ENCODE measurements around the gene PLCB3. TPM values are rescaled to one million over a fixed set of nuclear protein-coding genes. Genes with fewer than 3 reads are reported as not detected.
"Not testable (repeated sequence)": the region's sequence is repeated elsewhere in the genome, so short reads cannot be mapped to it uniquely, and the experiment has no call there.

The PLCB3 gene
- polyA plus RNA-seq, 5 donors = 15.7 to 25.9 (median 18.7) TPM

GRCh38 chr11:64234647-64235379 is 16.5 kb upstream of the PLCB3 start:
- no peak for DNase-seq

- no peak for DNase-seq
Measured at GRCh38 chr11:64235437-64236161, 15.7 kb upstream of the PLCB3 start.

DNA sequence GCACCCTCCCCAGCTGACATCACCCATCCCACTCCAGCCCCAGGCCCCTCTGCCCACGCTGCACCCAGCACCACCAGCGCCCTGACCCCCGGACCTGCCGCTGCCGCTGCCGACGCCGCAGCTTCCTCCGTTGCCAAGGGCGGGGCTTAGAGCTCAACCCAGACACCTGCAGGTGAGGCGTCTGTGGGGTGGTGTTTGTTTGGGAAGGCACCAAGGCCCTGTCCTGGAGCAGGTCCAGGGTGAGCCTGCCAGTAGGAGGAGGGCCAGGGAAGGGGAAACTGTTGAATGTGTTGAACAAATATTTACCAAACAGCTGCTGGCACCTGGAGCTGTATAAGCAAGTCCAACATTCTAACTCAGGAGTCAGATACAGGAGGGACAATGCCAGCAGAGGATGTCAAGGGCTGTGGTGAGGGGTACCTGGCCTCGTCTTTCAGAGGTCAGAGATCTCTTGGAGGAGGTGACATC is 13.8 kb upstream of the PLCB3 start:
- DNase-seq = no peak

DNA sequence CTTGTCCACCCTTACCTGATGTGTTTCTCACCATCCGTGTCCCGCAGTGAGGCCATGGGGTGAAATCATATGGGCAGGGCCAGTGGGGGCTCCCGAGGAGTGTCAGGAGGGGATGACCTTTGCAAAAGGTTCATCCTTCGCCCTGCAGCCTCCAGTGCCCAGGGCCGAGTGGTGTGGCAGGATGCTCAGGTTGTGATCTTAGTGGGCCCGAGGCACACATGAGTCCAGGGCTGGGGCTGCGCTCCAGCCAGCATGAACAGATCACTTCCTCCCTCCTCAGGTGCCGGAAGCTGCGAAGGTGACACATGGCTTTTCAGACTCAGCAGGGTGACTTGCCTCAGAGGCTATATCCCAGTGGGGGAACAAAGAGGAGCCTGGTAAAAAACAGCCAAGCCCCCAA is 13.3 kb upstream of the PLCB3 start:
- no peak for DNase-seq

DNA sequence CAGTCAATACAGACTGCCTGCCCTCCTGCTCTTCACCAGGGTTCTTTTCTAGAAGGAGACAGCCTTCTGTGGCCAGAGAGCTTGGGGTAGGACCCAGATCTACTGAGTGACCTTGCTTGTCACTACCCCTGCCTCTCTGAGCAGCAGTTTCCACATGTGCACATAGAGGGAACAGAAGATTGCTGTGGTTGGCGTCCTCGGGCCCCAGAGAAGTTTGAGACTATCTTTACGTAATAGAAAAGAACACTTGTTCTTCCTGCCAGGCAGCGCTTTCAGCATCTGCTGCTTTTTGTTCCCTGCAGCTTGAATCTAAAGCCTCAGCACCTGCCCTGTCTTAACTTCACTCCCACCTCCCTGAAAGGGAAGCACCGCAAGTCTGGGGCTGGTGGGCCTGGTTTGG is 12.3 kb upstream of the PLCB3 start:
- DNase-seq = no peak

DNA sequence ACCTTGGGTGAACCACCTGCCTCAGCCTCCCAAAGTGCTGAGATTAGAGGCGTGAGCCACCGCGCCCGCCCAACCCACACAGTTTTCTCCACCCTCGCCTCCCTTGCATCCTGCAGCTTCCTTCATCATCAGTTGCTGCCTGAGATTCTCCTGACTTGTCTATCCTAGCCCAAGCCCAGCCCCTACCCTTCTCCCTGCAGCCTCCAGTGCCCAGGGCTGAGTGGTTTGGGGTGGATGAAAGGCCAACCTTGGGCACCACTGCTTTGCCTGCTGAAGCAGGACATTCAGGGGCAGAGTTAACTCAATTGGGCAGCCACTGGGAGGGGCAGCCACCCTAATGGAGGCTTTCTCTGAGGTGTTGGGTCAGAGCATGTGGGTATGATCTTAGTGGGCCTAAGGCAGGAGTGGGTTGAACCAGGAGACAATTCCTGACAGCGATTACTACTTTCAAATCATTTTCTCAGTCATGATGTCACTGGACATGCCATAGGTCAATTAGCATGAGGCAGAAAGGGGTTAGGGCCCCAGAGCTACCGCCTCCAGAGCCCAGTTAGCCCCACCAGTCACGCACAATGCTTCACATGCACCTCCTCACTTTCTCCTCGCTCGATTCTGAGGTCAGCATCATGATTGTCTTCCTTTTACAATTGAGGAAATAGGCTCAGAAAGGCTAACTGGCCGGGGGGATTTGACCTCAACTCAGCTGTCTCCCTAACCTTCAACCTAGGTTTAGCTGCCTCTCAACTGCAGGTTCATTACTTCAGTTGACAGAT is 11.5 kb upstream of the PLCB3 start:
- DNase-seq = no peak

DNA sequence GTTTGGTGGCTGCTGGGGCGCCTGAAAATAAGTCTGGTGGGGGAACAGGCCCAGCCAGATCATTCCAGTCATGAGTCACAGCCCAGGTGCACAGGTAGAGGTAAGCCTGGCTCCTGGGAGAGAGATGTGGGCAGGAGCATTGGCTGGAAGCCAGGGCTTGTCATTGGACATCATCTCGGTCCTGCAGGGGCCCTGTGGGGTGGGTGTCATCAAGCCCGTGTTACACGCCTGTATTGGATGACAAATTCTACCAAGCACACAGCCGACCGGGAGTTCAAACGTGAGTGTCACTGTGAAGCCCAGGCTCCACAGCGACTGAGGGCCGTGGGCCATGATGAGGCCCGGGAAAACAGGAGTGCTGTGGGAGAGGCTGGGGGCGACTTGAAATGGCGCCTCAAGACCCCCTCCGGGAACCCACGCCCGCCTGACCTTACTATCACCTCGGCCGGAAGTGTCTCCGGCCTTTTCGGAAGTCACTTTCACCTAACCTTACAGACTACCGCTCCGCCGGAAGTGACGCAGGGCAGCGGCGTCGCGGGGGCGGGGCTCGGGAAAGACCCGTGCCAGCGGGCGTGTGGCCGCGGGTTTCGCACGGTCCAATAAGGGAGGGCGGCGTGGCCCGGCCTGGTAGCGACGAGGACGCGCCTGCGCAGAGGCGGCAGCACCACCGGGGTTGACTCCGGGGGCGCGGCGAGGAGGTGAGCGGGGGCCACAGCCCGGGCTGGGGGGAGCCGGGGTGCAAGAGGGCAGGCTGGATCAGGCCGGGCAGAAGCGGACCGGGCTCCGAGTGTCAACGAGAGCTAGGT is 10.7 kb upstream of the PLCB3 start, which contains the start of gene FKBP2:
Gene FKBP2, plus strand, starts transcription at position 661 of the 806 bp plus-strand sequence. CDS start 1,293 bp downstream, outside the sequence.
- DNase-seq = peak; percentile 98 to 99

DNA sequence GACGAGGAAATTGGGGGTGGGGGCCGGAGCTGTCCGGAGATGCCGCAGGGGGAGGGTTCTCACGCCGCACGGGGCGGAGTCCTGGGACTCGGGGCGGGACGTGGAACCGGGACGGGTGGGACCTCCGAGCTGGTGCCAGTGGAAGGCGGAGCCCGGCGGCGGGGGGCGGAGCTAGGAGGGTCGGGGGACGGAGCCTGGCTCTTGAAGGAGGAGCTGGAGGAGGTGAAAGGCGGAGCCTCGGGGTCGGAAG is 10.2 kb upstream of the PLCB3 start:
- DNase-seq = peak; percentile 100

DNA sequence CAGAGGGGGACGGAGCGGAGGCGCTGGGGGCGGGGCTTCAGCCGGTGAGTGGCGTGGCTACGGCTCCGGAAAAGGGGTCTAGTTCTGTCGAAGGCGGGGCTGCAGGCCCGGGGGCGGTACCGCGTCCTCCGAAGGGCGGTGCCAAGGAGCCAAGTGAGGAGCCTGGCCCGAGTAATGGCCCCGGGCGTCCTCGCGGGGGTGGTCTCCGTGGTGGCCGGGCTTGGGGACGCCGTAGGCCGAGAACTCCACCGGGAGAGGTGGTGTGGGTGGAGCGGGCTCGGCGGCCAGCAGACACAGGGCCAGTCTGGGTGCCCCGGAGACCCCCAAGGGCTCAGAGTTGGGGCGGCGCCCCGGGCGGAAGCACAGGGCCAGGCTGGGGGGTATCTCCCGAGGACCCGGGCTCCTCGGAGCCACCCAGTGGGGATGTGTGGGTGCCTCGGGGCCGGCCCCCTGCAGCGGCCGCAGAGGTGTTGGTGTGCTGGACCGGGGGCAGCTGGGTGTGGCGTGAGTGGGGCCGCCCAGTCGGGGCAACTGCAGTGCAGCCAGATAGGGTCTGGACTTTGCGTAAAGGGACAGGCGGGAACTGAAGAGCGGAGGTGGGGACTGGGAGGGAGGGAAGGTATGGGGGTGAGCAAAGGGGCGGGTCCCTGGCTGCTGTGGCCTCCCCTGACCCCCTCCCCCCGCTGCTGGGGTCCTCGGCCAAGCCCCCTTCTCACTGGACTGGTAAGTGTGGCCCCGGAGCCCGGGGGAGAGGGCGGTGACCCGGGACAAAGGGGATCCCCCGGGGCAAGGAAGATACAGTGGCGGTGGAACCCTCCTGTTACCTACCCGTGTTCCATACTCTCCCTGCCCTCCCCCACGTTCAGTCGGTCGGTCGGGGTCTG is 9.6 kb upstream of the PLCB3 start:
- no peak for DNase-seq

DNA sequence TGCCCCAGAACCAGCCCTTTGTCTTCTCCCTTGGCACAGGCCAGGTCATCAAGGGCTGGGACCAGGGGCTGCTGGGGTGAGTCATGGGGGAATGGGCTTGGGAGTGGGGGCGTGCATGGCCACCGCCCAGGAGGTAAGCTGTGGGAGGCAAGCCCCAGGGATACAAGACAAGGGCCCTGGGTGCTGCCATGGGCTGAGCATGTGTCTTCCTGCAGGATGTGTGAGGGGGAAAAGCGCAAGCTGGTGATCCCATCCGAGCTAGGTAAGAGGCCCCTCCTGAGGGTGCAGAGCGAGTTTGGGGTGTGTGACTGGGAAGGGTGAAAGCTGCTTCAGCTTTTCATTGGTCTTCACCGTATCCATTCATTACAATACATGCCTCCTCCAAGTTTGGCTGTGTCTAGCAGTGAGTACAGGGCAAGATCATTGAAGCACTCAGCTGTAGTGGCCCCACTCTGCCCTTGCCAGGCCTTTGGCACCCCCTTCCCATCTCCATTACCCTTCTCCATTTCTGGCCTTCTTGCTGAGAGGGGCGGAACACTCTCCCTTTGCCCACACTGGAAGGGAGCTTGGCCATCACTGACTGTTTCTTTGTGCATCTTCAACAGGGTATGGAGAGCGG is 8.0 kb upstream of the PLCB3 start:
- DNase-seq = no peak

DNA sequence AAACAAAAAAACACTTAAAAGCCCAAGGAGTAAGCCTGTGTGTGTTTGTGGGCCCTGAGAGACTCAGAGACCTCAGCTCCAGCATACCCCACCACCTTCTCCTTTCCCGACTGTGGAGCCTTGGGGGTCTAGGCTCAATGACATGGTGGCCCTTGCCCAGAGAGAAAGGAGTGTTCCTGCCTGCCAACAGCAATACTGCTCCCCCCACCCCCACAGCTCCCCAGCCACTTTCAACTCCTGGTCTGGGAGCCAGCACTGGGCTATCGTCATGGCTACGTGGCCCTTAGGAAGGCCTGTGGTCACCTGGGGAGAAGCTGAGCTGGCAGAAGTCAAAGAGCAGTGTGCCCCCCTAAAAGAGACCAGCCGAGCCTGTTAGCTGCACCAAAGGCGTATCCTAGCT is 7.2 kb upstream of the PLCB3 start:
- no peak for DNase-seq

DNA sequence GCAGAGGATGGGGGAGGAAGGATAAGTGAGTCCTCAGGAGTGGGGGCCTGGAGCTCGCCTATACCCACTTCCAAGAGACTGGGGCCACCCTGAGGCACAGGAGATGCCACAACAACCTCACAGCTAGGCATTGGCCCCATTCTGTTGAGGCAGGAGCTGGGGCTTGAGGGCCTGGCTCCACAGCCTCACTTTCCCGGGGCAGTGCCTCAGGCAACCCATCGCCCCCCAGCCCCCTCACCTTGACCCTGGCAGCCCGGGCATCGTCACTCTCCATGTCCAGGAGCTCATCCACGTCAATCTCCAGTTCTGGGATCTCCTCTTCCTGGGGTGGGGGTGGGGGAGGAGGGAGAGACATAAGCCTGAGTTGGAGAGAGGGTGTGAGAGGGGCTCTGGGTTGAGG is 6.4 kb upstream of the PLCB3 start:
- no peak for DNase-seq

GRCh38 chr11:64245401-64245796 is 5.9 kb upstream of the PLCB3 start:
- no peak for DNase-seq

- no peak for DNase-seq
Measured at GRCh38 chr11:64245797-64246620, 5.3 kb upstream of the PLCB3 start.

- not testable (repeated sequence) for DNase-seq
Measured at GRCh38 chr11:64246621-64246870, 4.8 kb upstream of the PLCB3 start.

- peak; percentile 81 for DNase-seq
Measured at GRCh38 chr11:64246871-64247728, 4.2 kb upstream of the PLCB3 start, which contains the start of gene PPP1R14B. PPP1R14B (minus strand) TSS chr11:64246943; CDS start chr11:64246673, 270 bp downstream.

DNA sequence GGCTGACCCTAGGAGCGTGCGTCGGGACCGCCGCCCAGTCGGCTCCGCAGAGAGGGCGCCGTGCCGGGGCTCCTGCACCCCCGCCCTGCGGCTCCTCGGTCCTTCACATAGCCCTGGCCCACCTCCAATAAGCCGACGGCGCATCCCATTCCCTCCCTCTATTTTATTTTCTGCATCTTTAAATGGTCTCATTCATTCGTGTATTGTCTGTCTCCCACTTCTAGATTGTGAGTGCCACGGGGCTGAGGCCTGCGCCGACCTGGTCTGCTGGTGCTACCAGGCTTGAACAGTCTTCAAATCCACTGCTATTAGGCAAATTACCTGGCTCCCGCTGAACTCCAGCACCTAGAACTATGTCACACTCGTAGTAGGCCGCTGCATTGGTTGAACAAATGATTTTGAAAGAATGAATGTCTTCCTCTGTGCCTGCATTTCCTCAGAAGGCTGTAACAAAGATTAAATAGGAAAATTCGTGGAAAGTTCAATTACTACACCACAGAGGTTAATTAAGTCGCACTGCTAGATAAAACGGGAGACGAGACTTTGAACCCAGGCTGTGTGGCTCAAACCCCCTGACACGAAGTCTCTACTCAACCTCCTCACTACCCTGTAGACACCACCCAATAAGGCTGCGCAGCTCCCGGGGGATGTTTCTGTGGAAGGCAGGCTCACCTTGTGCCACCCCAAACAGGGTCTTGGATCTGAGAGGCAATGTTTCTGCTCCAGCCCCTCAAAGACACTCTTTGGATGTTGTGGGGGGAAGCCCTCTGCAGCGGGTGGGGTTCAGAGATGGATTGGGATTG is 3.4 kb upstream of the PLCB3 start:
- no peak for DNase-seq

- DNase-seq = no peak
Measured at GRCh38 chr11:64248578-64248977, 2.8 kb upstream of the PLCB3 start.
